ENCODE data around the gene EMP2.

GRCh38 chr16:10519297-10519696 lies 61.1 kb downstream of the EMP2 start:
- TF ChIP-seq ARNTL (CRISPR knock-in tag; IDR thresholded peaks at IDR 0.05; ENCODE audit: borderline replicate concordance, low read depth) (no peak), ZFP30 (CRISPR knock-in tag; IDR thresholded peaks at IDR 0.05) (no peak), CSRNP3 (CRISPR knock-in tag; IDR thresholded peaks at IDR 0.05) (no peak), PATZ1 (CRISPR knock-in tag; IDR thresholded peaks at IDR 0.05; ENCODE audit: borderline replicate concordance) (no peak), RARB (CRISPR knock-in tag; IDR thresholded peaks at IDR 0.05) (no peak), ZFP3 (CRISPR knock-in tag; IDR thresholded peaks at IDR 0.05) (no peak), POU6F1 (CRISPR knock-in tag; IDR thresholded peaks at IDR 0.05; ENCODE audit: borderline replicate concordance, low read depth) (no peak), ZC3H10 (CRISPR knock-in tag; IDR thresholded peaks at IDR 0.05) (no peak)

Data from SK-N-SH treated with all-trans-retinoic acid at 6 μM for 48 hours (cell line).